GM12878 (cell line): ENCODE results near the gene CACNG8.

Experiments used
- CHD4 ChIP-seq: fragments of 200-600 bp; sonication (generic); IDR thresholded peaks from 2 replicates; pipeline ENCODE4 v1.6.1; 2016; ENCODE audit warnings: mild to moderate bottlenecking
- CTCF ChIP-seq, 3 experiments: IDR thresholded peaks in 2 of 3; conservative IDR thresholded peaks in 1 of 3; 2 replicates each; pipeline ENCODE4 v1.5.1; 2011; ENCODE audit warnings: low read depth in 3 of 3, low read length in 3 of 3, mild to moderate bottlenecking in 3 of 3, control low read depth in 2 of 3, moderate library complexity in 2 of 3, inconsistent platforms in 1 of 3, mixed read lengths in 1 of 3; ENCODE audit not compliant: control insufficient read depth in 2 of 3, insufficient read depth in 1 of 3; ENCODE audit errors: extremely low read depth in 1 of 3
- MYC ChIP-seq: IDR thresholded peaks from 2 replicates; pipeline ENCODE4 v1.6.1; 2011; ENCODE audit warnings: mild to moderate bottlenecking, low read length, moderate library complexity, inconsistent platforms; ENCODE audit not compliant: insufficient read depth, insufficient replicate concordance, insufficient read length, severe bottlenecking
- RELA ChIP-seq: fragments of 450-650 bp; IDR thresholded peaks from 2 replicates; pipeline ENCODE4 v1.8.0; 2014; ENCODE audit warnings: borderline replicate concordance; ENCODE audit not compliant: partially characterized antibody
- REST ChIP-seq: IDR thresholded peaks from 2 replicates; pipeline ENCODE4 v1.6.1; 2012; ENCODE audit warnings: mild to moderate bottlenecking, low read depth, low read length
- SRF ChIP-seq, 2 experiments: IDR thresholded peaks; 2 replicates each; pipeline ENCODE4 v1.6.1; 2011; ENCODE audit warnings: low read depth in 2 of 2, low read length in 2 of 2, mild to moderate bottlenecking in 1 of 2, moderate library complexity in 1 of 2
- ZNF274 ChIP-seq: IDR thresholded peaks from one replicate; pipeline ENCODE4 v1.8.0; 2011; ENCODE audit not compliant: insufficient read length, insufficient read depth
- TF ChIP-seq, protein P1 (sequence below): fragments of 450-650 bp; IDR thresholded peaks from 2 replicates; pipeline ENCODE4 v1.6.1; 2014; ENCODE audit warnings: mild to moderate bottlenecking

DNA sequence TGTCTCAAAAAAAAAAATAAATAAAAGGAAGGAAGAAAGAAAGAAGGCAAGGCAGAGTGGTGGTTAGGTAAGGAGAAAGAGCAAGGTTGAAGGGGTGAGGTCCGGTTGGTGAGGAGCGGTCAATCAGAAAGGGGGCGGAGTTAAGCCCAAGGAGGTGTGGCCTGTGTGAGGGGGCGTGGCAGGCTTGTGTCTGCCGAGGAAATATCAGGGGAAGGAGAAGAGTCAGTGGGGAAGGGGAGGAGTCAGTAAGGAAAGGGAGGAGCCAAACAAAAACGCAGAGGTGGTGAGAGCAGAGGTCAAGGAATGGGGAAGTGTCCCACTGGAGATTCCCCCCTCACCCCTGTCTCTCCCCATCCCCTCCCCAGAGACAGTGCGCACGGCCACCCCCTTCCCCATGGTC, 47.7 kb upstream of the CACNG8 start:
- TF ChIP-seq, protein P1, sequence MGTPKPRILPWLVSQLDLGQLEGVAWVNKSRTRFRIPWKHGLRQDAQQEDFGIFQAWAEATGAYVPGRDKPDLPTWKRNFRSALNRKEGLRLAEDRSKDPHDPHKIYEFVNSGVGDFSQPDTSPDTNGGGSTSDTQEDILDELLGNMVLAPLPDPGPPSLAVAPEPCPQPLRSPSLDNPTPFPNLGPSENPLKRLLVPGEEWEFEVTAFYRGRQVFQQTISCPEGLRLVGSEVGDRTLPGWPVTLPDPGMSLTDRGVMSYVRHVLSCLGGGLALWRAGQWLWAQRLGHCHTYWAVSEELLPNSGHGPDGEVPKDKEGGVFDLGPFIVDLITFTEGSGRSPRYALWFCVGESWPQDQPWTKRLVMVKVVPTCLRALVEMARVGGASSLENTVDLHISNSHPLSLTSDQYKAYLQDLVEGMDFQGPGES = no peak
- TF ChIP-seq REST = no peak
- TF ChIP-seq CTCF (IDR thresholded peaks at IDR 0.05 in 2 of 3, conservative IDR thresholded peaks at IDR 0.05 in 1 of 3; ENCODE audit: control insufficient read depth in 2 of 3, extremely low read depth in 1 of 3, insufficient read depth in 1 of 3, low read depth in 3 of 3, low read length in 3 of 3) = no peak
- TF ChIP-seq CHD4 = no peak
- TF ChIP-seq ZNF274 = no peak
- TF ChIP-seq RELA = no peak
- TF ChIP-seq SRF (IDR thresholded peaks at IDR 0.05; ENCODE audit: low read depth in 2 of 2, low read length in 2 of 2) = no peak
- no peak for TF ChIP-seq MYC
